Astrocyte of the spinal cord (primary cell): ENCODE data around the gene SNPH.

ENCODE experiments used
- DNase-seq: peaks from one replicate; pipeline ENCODE4 v3.0.0; 2011; ENCODE audit warnings: low read depth, low spot score
- H3K4me3 ChIP-seq: 2 replicates; pipeline ENCODE4 v1.5.1; 2011; ENCODE audit warnings: low read depth, mild to moderate bottlenecking, low read length, moderate library complexity
- CTCF ChIP-seq: IDR thresholded peaks from 2 replicates; pipeline ENCODE4 v1.5.1; 2012; ENCODE audit warnings: low read depth, mild to moderate bottlenecking, low read length, inconsistent platforms
- in situ Hi-C: cut with HindIII; loops from 2 replicates; pipeline ENCODE4 v1.10.0; 2017; ENCODE audit warnings: low sequenced_read_pairs

The SNPH gene

DNA sequence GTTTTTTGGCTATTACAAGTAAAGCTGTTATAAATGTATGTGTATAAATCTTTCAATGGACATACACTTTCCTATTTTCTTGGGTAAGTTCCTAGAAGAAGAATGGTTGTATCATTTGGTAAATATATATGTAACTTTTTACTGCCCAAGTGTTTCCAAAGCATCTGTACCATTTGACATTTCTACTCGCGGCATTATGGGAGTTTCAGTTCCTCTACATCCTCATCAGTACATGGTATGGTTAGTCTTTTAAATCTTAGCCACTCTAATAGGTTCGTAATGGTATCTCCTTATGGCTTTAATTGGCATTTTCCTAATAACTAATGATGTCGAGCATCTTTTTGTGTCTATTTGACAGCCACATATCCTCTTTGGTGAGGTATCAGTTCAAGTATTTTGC is 12.9 kb downstream of the SNPH start:
- DNase-seq: no peak
- in situ Hi-C loops: no loop called here
- H3K4me3 ChIP-seq: no peak overlapping the region
- TF ChIP-seq CTCF: no peak

GRCh38 chr20:1280195-1281102 is 14.4 kb downstream of the SNPH start:
- DNase-seq: no peak
- in situ Hi-C loops: no loop called here
- no peak for TF ChIP-seq CTCF
- no peak overlapping the region for H3K4me3 ChIP-seq

- TF ChIP-seq CTCF: no peak
- in situ Hi-C loops: no loop called here
- no peak overlapping the region for H3K4me3 ChIP-seq
- DNase-seq: no peak
Observed at GRCh38 chr20:1281279-1282057, 15.4 kb downstream of the SNPH start.

DNA sequence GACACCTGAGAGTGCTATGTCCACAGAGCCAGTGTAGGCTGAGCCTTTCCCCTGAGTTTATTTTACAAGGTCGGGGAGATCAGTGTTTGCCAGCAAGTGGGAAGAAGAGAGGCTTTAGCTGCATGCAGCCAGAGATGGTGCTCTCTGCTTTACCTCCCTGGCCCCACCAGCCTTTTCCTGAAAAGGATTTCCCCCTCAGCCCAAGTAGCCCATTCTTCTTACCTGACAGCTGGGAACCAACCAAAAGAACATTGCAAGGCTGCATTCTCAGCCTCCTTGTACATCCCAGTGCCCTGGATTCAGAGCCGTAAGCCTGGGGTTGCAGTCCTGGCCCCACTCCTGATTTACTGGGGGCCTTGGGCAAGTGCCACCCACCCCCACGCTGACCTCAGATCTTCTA is 16.9 kb downstream of the SNPH start:
- DNase-seq: no peak
- H3K4me3 ChIP-seq: no peak overlapping the region
- in situ Hi-C loops: no loop called here
- TF ChIP-seq CTCF: no peak

DNA sequence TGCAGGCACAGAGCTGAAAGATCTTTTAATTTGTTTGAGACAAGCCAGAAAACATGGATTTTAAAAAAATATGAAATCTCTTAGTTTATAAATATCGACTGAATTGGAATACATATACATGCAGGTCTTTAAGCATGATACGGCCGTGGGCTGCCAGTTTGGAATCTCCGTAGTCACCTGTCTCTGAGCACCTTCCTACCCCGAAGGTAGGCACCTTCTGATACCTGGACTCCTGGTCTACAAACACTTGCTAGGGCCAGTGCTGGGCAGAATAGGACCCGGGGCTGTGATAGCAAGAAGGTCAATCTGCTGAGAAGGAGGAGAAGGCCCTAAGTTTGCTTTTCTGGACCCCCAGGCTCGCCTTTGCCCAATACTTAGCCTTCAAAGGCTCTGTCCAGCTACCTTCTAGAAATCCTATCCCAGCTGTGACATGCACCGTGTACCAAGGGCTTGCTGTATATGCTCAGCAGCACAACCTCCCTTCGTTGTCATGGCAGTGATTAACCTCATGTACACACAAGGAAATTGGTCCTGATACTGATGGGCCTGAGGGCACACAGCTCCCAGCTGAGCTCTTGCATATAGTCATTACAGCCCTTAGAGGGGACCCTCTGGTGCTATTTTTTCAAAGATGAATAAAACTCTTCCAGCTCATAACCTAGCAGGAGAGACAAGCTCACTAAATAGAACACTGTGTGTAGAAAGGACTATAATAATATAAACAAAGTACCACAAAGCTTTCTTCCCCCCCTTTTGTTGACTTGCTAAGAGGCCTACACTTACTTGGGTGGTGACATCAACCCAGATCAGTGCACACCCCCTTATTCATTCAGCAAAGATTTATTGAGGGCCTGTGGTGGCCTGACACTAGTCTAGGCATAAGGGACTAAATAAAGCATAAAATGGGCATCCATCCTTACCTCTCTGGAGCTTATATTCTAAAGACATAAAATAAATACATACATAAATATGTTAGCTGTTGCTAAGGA is 17.7 kb downstream of the SNPH start:
- no peak for DNase-seq
- TF ChIP-seq CTCF: no peak
- H3K4me3 ChIP-seq: no peak overlapping the region
- in situ Hi-C loops: no loop called here
